Kidney (tissue), 14 donors: ENCODE results near the gene SHROOM2. TPM values are rescaled to one million over a fixed set of nuclear protein-coding genes. Genes with fewer than 3 reads are reported as not detected.

Source experiments
- DNase-seq, 5 donors: peaks; one replicate each; pipeline ENCODE4 v3.0.0-alpha.2; 2013 to 2020
- FAIRE-seq: peaks from 2 replicates; lab custom pipeline; 2012; peaks lifted over from hg19 to GRCh38; lab: Jason Lieb, UNC
- H3K27ac ChIP-seq, 2 donors: one replicate each; pipeline ENCODE4 v1.7.0; 2013; ENCODE audit warnings: low read depth in 2 of 2, low read length in 2 of 2, inconsistent platforms in 1 of 2
- H3K27me3 ChIP-seq: one replicate; pipeline ENCODE4 v1.7.1; 2013; ENCODE audit warnings: low read length, inconsistent platforms; ENCODE audit not compliant: control insufficient read depth, insufficient read depth
- H3K36me3 ChIP-seq, 3 donors: one replicate each; pipeline versions ENCODE4 v1.7.0 to v1.7.1; 2013; ENCODE audit warnings: low read length in 3 of 3, control low read depth in 1 of 3, inconsistent platforms in 1 of 3; ENCODE audit not compliant: insufficient read depth in 3 of 3, control insufficient read depth in 2 of 3
- H3K4me1 ChIP-seq, 3 donors: one replicate each; pipeline versions ENCODE4 v1.7.0 to v1.7.1; 2013; ENCODE audit warnings: low read length in 3 of 3, inconsistent platforms in 1 of 3, low read depth in 1 of 3; ENCODE audit not compliant: control insufficient read depth in 2 of 3, insufficient read depth in 2 of 3
- H3K4me3 ChIP-seq, 3 donors: one replicate each; pipeline versions ENCODE4 v1.7.0 to v1.8.1; 2013; ENCODE audit warnings: low read length in 3 of 3, control low read depth in 1 of 3, inconsistent platforms in 1 of 3
- H3K9ac ChIP-seq, 3 donors: one replicate each; pipeline versions ENCODE4 v1.7.0 to v1.7.1; 2013; ENCODE audit warnings: low read length in 3 of 3, control low read depth in 1 of 3, inconsistent platforms in 1 of 3
- H3K9me3 ChIP-seq, 3 donors: one replicate each; pipeline versions ENCODE4 v1.7.0 to v1.7.1; 2013; ENCODE audit warnings: low read length in 3 of 3, control low read depth in 1 of 3, inconsistent platforms in 1 of 3; ENCODE audit not compliant: control insufficient read depth in 2 of 3, insufficient read depth in 1 of 3
- CTCF ChIP-seq: IDR thresholded peaks from 3 replicates; pipeline ENCODE4 v1.5.1; 2012; ENCODE audit warnings: mild to moderate bottlenecking, moderate library complexity, borderline replicate concordance; ENCODE audit not compliant: insufficient read depth; ENCODE audit errors: extremely low read depth
- intact Hi-C: fragments of 100-400 bp; cut with DNase I; formaldehyde crosslinking; loops from one replicate; pipeline ENCODE4 v1.11.1; 2022
- polyA plus RNA-seq: library from polyadenylated mRNA; stranded (reverse); fragments of 350-450 nt; fragmentation: Illumina TruSeq; extraction: RNeasy Lipid Tissue Mini Kit (QIAGEN cat#74804); gene quantifications from one replicate; pipeline ENCODE4 v1.2.3, GENCODE V29; 2014; ENCODE audit warnings: low read depth, low replicate concordance; ENCODE audit not compliant: insufficient read depth
- total RNA-seq: library from RNA; stranded (reverse); fragmentation: NEBNext Ultra II Directional; extraction: Animal tissue kit (Norgen Biotek cat#: 25700); gene quantifications from one replicate; pipeline ENCODE4 v1.2.1, GENCODE V29; 2021
- donor health status: control.
- donor health status: control.
- donor health status: control.
- donor health status: control.
- donor health status: control.
- donor health status: DM: yes; HTN: yes; CAD: no.
- donor health status: Normal renal cell carcinoma (clear cell type).

SHROOM2 gene
- total and polyA plus RNA-seq, 2 donors from 2014 or later = 3.5 to 11.8 TPM

GRCh38 chrX:9832811-9833210, 46.6 kb downstream of the SHROOM2 start:
- Histone ChIP-seq H3K4me1 (peaks cover 0 to 8% (median 3%) of the 10 kb centered on the region in 3 donors), H3K9me3 (no peaks in the 10 kb centered on the region), H3K36me3 (no peaks in the 10 kb centered on the region), H3K27me3 (no peaks in the 10 kb centered on the region), H3K9ac (no peak overlapping the region), H3K27ac (peak overlapping the region in 1 of 2 donors; percentile 28), H3K4me3 (no peak overlapping the region)
- intact Hi-C loops = no loop called here
- no peak for TF ChIP-seq CTCF
- no peak for DNase-seq
- no peak for FAIRE-seq

GRCh38 chrX:9835585-9836210, 49.5 kb downstream of the SHROOM2 start:
- Histone ChIP-seq H3K27ac (no peak overlapping the region), H3K9me3 (no peaks in the 10 kb centered on the region), H3K4me1 (peaks cover 0 to 8% (median 3%) of the 10 kb centered on the region in 3 donors), H3K36me3 (no peaks in the 10 kb centered on the region), H3K27me3 (no peaks in the 10 kb centered on the region), H3K9ac (no peak overlapping the region), H3K4me3 (no peak overlapping the region)
- intact Hi-C loops = no loop called here
- TF ChIP-seq CTCF = no peak
- no peak for DNase-seq
- no peak for FAIRE-seq

GRCh38 chrX:9842541-9842940, 56.3 kb downstream of the SHROOM2 start:
- Histone ChIP-seq H3K4me1 (no peaks in the 10 kb centered on the region), H3K36me3 (no peaks in the 10 kb centered on the region), H3K27me3 (no peaks in the 10 kb centered on the region), H3K4me3 (no peak overlapping the region), H3K27ac (no peak overlapping the region), H3K9ac (peak overlapping the region in 1 of 3 donors; percentile 19), H3K9me3 (no peaks in the 10 kb centered on the region)
- TF ChIP-seq CTCF = no peak
- DNase-seq (no peak), FAIRE-seq (no peak)
- intact Hi-C loops = no loop called here
